Measurements from ENCODE around the gene CETP.

CETP gene

DNA sequence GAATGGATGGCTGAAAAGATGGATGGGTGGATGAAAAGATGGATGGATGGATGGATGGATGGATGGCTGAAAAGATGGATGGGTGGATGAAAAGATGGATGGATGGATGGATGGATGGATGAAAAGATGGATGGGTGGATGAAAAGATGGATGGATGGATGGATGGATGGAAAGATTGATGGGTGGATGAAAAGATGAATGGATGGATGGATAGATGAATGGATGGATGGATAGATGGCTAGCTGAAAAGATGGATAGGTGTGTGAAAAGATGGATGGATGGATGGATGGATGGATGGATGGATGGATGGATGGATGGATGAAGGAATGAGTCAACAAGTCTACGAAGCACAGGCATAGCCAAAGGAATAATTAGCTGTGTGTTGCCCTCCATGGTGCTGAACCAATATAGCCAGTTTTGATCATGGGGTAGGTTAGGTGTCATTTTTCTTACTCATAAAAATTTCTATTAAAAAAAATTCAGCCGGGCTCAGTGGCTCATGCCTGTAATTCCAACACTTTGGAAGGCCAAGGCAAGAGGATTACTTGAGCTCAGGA lies 68.7 kb downstream of the CETP start:
- no peak overlapping the region for H3K4me3 ChIP-seq (ENCODE audit: low read length)
- no peak for TF ChIP-seq ZNF274 (IDR thresholded peaks at IDR 0.05; ENCODE audit: low read depth, low read length)

DNA sequence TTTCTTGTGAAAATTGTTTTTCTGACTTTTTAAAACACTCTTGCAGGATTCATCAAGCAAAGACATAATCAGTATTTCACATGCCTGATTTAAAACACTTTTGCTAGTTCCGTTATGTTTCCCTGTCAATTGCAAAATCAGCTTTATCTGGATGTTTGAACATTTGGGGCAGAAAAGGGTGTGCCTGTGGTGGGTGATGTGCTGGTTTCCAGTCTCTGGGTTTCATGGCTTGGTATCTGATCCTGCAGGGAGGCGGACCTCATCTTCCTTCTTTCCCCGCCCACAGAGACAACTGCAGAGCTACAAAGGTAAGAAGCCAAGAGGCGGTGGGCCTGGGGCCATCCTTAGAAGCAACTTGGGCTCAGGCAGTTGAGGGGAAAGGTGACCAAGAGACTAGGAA lies 69.4 kb downstream of the CETP start:
- no peak for TF ChIP-seq ZNF274 (IDR thresholded peaks at IDR 0.05; ENCODE audit: low read depth, low read length)
- no peak overlapping the region for H3K4me3 ChIP-seq (ENCODE audit: low read length)

DNA sequence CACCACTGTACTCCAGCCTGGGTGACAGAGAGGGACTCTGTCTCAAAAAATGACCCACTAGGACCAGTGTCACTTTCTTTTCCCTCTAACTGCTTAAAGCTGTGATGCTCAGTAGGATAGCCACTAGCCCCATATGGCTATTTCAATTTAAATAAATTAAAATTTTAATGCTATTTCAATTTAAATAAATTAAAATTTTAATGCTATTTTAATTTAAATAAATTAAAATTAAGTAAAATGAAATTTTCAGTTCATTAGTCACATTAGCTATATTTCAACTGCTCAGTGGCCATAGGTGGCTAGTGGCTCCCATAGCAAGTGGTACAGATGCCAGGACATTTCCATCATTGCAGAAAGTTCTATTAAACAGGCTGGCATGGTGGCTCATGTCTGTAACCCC lies 70.6 kb downstream of the CETP start:
- TF ChIP-seq ZNF274 (IDR thresholded peaks at IDR 0.05; ENCODE audit: low read depth, low read length) = no peak
- no peak overlapping the region for H3K4me3 ChIP-seq (ENCODE audit: low read length)

DNA sequence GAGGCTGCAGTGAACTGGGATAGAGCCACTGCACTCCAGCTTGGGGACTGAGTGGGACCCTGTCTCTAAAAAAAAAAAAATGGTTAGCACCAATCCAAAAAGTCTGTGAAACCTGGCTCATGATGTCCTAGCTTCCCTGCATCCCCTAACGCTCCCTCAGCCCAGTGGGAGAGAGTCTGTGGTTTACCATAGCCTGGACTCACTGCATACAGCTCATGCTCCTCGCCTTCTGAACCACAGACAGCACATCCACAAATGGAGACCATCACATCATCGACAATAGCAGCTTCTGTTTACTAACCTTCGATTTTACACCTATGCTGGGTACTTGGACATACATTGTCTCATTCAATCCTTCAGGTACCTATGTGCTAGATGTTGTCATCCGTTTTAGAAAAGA lies 71.2 kb downstream of the CETP start:
- H3K4me3 ChIP-seq (ENCODE audit: low read length) = no peak overlapping the region
- no peak for TF ChIP-seq ZNF274 (IDR thresholded peaks at IDR 0.05; ENCODE audit: low read depth, low read length)
